Thyroid gland (tissue), 4 donors: ENCODE measurements around the gene OXTR. TPM values are rescaled to one million over a fixed set of nuclear protein-coding genes. Genes with fewer than 3 reads are reported as not detected.

Experiments used
- DNase-seq, 2 donors: peaks; one replicate each; pipeline ENCODE4 v3.0.0-alpha.2; 2019
- H3K27ac ChIP-seq, 3 donors: fragments of 200-600 bp; sonication (generic); 1 replicate in 2 of 3; 2 replicates in 1 of 3; pipeline ENCODE4 v1.5.1; 2016 to 2019; ENCODE audit warnings: mild to moderate bottlenecking in 1 of 3, moderate library complexity in 1 of 3
- H3K27me3 ChIP-seq: fragments of 200-600 bp; sonication (generic); one replicate; pipeline ENCODE4 v1.5.1; 2019
- H3K36me3 ChIP-seq, 2 donors: fragments of 200-600 bp; sonication (generic); one replicate each; pipeline ENCODE4 v1.5.1; 2016 to 2019
- H3K4me1 ChIP-seq, 2 donors: fragments of 200-600 bp; sonication (generic); one replicate each; pipeline ENCODE4 v1.5.1; 2017 to 2019
- H3K4me3 ChIP-seq, 3 donors: fragments of 200-600 bp; sonication (generic); replicated peaks in 1 of 3; 1 replicate in 2 of 3; 2 replicates in 1 of 3; pipeline ENCODE4 v1.5.1; 2016; ENCODE audit warnings: mild to moderate bottlenecking in 1 of 3
- H3K9me3 ChIP-seq: fragments of 200-600 bp; sonication (generic); one replicate; pipeline ENCODE4 v1.5.1; 2017
- POLR2A ChIP-seq, 2 donors: fragments of 450-650 bp; IDR thresholded peaks; one replicate each; pipeline ENCODE4 v1.6.1; 2017; ENCODE audit warnings: antibody characterized with exemption in 2 of 2, mild to moderate bottlenecking in 2 of 2, moderate library complexity in 1 of 2
- WGBS, 2 donors: methylation state at CpG; one replicate each; pipeline ENCODE4 v1.1.5; 2017; 5-methylcytosine and 5-hydroxymethylcytosine counted together
- intact Hi-C: fragments of 100-400 bp; cut with DNase I; formaldehyde crosslinking; loops from one replicate; pipeline ENCODE4 v1.15.1; 2023
- total RNA-seq, 4 donors: library from RNA; depleted of rRNA; stranded (reverse); fragments of >200 nt; gene quantifications; one replicate each; pipeline ENCODE4 v1.2.3, GENCODE V29; 2016
- TF ChIP-seq, protein P1 (sequence below), 6 experiments: fragments of 200-600 bp in 3 of 6; fragments of 450-650 bp in 3 of 6; sonication (generic) in 3 of 6; IDR thresholded peaks; one replicate each; pipeline ENCODE4 v1.5.1; 2016 to 2019; ENCODE audit warnings: antibody characterized with exemption in 6 of 6, mild to moderate bottlenecking in 2 of 6, inconsistent platforms in 1 of 6, moderate library complexity in 1 of 6

Gene OXTR
- total RNA-seq, 4 donors from 2014 or later: 0.13 to 0.56 (median 0.39) TPM

- Histone ChIP-seq H3K27me3 (no peaks in the 10 kb centered on the region), H3K9me3 (no peaks in the 10 kb centered on the region), H3K27ac (no peak overlapping the region), H3K4me1 (no peaks in the 10 kb centered on the region), H3K36me3 (no peaks in the 10 kb centered on the region), H3K4me3 (no peak overlapping the region)
- intact Hi-C loops: no loop called here
- 81% methylated on average over 14 of the region's 14 CpGs for WGBS, 2 donors
- DNase-seq: no peak
- TF ChIP-seq POLR2A (IDR thresholded peaks at IDR 0.05): no peak
- TF ChIP-seq, protein P1, sequence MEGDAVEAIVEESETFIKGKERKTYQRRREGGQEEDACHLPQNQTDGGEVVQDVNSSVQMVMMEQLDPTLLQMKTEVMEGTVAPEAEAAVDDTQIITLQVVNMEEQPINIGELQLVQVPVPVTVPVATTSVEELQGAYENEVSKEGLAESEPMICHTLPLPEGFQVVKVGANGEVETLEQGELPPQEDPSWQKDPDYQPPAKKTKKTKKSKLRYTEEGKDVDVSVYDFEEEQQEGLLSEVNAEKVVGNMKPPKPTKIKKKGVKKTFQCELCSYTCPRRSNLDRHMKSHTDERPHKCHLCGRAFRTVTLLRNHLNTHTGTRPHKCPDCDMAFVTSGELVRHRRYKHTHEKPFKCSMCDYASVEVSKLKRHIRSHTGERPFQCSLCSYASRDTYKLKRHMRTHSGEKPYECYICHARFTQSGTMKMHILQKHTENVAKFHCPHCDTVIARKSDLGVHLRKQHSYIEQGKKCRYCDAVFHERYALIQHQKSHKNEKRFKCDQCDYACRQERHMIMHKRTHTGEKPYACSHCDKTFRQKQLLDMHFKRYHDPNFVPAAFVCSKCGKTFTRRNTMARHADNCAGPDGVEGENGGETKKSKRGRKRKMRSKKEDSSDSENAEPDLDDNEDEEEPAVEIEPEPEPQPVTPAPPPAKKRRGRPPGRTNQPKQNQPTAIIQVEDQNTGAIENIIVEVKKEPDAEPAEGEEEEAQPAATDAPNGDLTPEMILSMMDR (IDR thresholded peaks at IDR 0.05): no peak
Observed at GRCh38 chr3:8713901-8714759, 55.3 kb downstream of the OXTR start.

- intact Hi-C loops: no loop called here
- no peaks in the 10 kb centered on the region for H3K36me3 ChIP-seq
- no peaks in the 10 kb centered on the region for H3K4me1 ChIP-seq
- H3K4me3 ChIP-seq: no peak overlapping the region
- 88 to 92% methylated on average over 2 of the region's 2 CpGs for WGBS, 2 donors
- no peak for DNase-seq
- no peak overlapping the region for H3K27ac ChIP-seq
- H3K9me3 ChIP-seq: no peaks in the 10 kb centered on the region
- TF ChIP-seq POLR2A (IDR thresholded peaks at IDR 0.05): no peak
- no peaks in the 10 kb centered on the region for H3K27me3 ChIP-seq
Observed at GRCh38 chr3:8712908-8713255, 56.5 kb downstream of the OXTR start.

DNA sequence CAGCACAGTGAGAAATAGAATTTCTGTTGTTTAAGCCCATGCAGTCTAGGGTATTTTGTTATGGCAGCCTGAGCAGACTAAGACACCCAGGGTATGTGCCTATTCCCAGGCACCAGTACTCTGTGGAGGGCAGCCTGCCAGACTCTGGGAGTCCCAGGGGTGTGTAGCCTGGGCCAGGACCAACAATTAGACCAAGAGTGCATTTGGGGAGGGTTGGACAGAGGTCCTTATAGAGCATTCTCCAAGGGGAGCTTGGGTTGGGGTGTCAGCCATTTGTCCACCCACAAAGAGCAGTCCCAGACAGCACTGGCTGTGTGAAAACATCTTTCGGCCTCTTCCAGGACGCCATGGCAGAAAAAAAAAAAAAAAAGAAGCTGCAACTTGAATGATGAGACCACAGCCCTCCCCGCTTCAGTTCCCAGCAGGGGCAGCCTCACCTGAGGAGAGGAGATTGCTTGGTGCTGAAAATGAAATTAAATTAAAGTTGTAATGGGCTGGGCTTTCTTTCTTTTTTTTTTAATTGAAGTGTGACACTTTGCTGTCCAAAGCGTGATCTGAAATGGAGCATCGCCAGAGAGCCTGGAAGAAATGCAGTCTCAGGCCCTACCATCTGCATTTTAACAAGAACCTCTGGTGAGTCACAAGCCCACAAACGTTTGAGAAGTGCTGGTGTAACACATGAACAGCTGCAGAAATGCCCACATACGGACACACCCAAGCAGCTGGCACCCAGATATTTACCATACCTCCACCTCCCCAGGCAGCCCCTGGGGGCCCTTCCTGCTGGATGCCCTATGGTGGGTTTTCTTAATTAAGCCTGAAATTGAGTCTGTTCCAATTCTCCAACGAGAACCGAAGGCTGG lies 57.1 kb downstream of the OXTR start:
- H3K4me1 ChIP-seq: no peaks in the 10 kb centered on the region
- intact Hi-C loops: no loop called here
- WGBS, 2 donors: 60% methylated on average over 8 to 9 of the region's 9 CpGs
- no peak overlapping the region for H3K4me3 ChIP-seq
- no peaks in the 10 kb centered on the region for H3K36me3 ChIP-seq
- H3K27me3 ChIP-seq: no peaks in the 10 kb centered on the region
- DNase-seq: no peak
- H3K9me3 ChIP-seq: no peaks in the 10 kb centered on the region
- no peak overlapping the region for H3K27ac ChIP-seq
- TF ChIP-seq, protein P1 (IDR thresholded peaks at IDR 0.05): no peak
- no peak for TF ChIP-seq POLR2A (IDR thresholded peaks at IDR 0.05)

GRCh38 chr3:8709801-8710507 lies 59.5 kb downstream of the OXTR start:
- H3K4me3 ChIP-seq: no peak overlapping the region
- WGBS, 2 donors: 59 to 69% methylated on average over 8 of the region's 8 CpGs
- H3K9me3 ChIP-seq: no peaks in the 10 kb centered on the region
- no peak for TF ChIP-seq POLR2A (IDR thresholded peaks at IDR 0.05)
- TF ChIP-seq, protein P1 (IDR thresholded peaks at IDR 0.05): no peak
- no peaks in the 10 kb centered on the region for H3K4me1 ChIP-seq
- H3K27ac ChIP-seq: no peak overlapping the region
- no peaks in the 10 kb centered on the region for H3K27me3 ChIP-seq
- no peaks in the 10 kb centered on the region for H3K36me3 ChIP-seq
- DNase-seq: no peak
- intact Hi-C loops: no loop called here

DNA sequence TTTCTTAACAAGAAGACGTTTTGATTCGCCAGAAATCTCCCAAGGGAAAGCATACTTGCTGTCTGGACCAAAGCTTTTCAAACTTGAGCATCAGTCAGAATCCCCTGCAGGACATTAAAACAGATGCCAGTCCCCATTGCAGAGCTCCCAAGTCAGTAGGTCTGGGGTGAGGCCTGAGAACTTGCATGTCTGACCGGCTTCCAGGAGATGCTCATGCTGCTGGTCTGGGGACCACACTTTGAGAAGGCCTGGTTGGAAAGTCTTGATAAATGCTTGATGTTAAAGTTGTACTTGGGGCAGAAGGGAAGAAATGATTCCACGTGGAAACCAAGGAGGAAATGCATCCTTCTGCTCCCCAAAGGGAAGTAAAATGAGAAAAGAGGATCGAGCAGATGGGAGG lies 60.1 kb downstream of the OXTR start:
- H3K9me3 ChIP-seq: no peaks in the 10 kb centered on the region
- intact Hi-C loops: no loop called here
- no peak overlapping the region for H3K4me3 ChIP-seq
- H3K27me3 ChIP-seq: no peaks in the 10 kb centered on the region
- no peaks in the 10 kb centered on the region for H3K4me1 ChIP-seq
- 72 to 76% methylated on average over 5 of the region's 5 CpGs for WGBS, 2 donors
- DNase-seq: no peak
- H3K27ac ChIP-seq: no peak overlapping the region
- no peak for TF ChIP-seq POLR2A (IDR thresholded peaks at IDR 0.05)
- TF ChIP-seq, protein P1 (IDR thresholded peaks at IDR 0.05): no peak
- H3K36me3 ChIP-seq: no peaks in the 10 kb centered on the region
